IMR-90 (cell line): ENCODE data around the gene FAM83C. TPM values are rescaled to one million over a fixed set of nuclear protein-coding genes. Genes with fewer than 3 reads are reported as not detected.

ENCODE experiments used
- ATAC-seq: fragments of 200-7000 bp; cut with Tn5 transposase; 2 replicates; pipeline ENCODE4 v1.9.1; 2020; ENCODE audit warnings: low read depth, mild to moderate bottlenecking, moderate library complexity
- BruUV-seq: library from RNA; stranded (reverse); fragments of 400-500 nt; replicated peaks from 2 replicates; lab custom pipeline; 2021; lab: Mats Ljungman, UMichigan
- CTCF ChIA-PET: fragments of 300-600 bp; formaldehyde crosslinking; extraction: SDS; loops from one replicate; lab custom pipeline; 2021; ENCODE audit warnings: antibody characterized with exemption; lab: Yijun Ruan, JAX
- POLR2A ChIA-PET: fragments of 300-600 bp; sonication (Branson Sonifier 250); formaldehyde crosslinking; loops from one replicate; lab custom pipeline; 2022; ENCODE audit warnings: antibody characterized with exemption; ENCODE audit not compliant: unreplicated experiment; lab: Charles Lee
- DNase-seq: peaks from one replicate; pipeline ENCODE4 v3.0.0; 2013
- H2AFZ ChIP-seq: replicated peaks from 2 replicates; pipeline ENCODE3; 2013; ENCODE audit warnings: low read length, mild to moderate bottlenecking; ENCODE audit not compliant: poor library complexity
- H2AK5ac ChIP-seq: 2 replicates; pipeline ENCODE4 v1.6.1; 2013; ENCODE audit warnings: low read depth, low read length, inconsistent platforms
- H2AK9ac ChIP-seq: replicated peaks from 2 replicates; pipeline ENCODE3; 2013; ENCODE audit warnings: mild to moderate bottlenecking, low read depth, low read length, moderate library complexity; ENCODE audit not compliant: poor library complexity
- H2BK120ac ChIP-seq: 2 replicates; pipeline ENCODE4 v1.6.1; 2013; ENCODE audit warnings: low read depth, low read length, inconsistent platforms
- H2BK15ac ChIP-seq: 3 replicates; pipeline ENCODE4 v1.6.1; 2013; ENCODE audit warnings: low read depth, low read length, inconsistent platforms
- H2BK20ac ChIP-seq: 2 replicates; pipeline ENCODE4 v1.6.1; 2013; ENCODE audit warnings: low read depth, mild to moderate bottlenecking, inconsistent platforms, low read length, moderate library complexity
- H2BK5ac ChIP-seq: 2 replicates; pipeline ENCODE4 v1.6.1; 2013; ENCODE audit warnings: mild to moderate bottlenecking, low read depth, low read length, inconsistent platforms; ENCODE audit not compliant: poor library complexity, severe bottlenecking
- H3K14ac ChIP-seq: replicated peaks from 2 replicates; pipeline ENCODE4 v1.6.1; 2013; ENCODE audit warnings: low read depth, low read length, inconsistent platforms
- H3K18ac ChIP-seq: 2 replicates; pipeline ENCODE4 v1.6.1; 2013; ENCODE audit warnings: low read depth, low read length, control low read depth
- H3K23ac ChIP-seq: 2 replicates; pipeline ENCODE4 v1.6.1; 2013; ENCODE audit warnings: low read depth, low read length, inconsistent platforms
- H3K27ac ChIP-seq: 2 replicates; pipeline ENCODE4 v1.5.1; 2013; ENCODE audit warnings: mild to moderate bottlenecking, control low read depth, low read length; ENCODE audit not compliant: insufficient read depth
- H3K27me3 ChIP-seq: 2 replicates; pipeline ENCODE4 v1.6.1; 2013; ENCODE audit warnings: low read length; ENCODE audit not compliant: control insufficient read depth, insufficient read depth
- H3K36me3 ChIP-seq: 2 replicates; pipeline ENCODE4 v1.6.1; 2013; ENCODE audit warnings: low read length, mixed read lengths; ENCODE audit not compliant: control insufficient read depth, insufficient read depth
- H3K4ac ChIP-seq: 2 replicates; pipeline ENCODE4 v1.6.1; 2013; ENCODE audit warnings: low read depth, low read length, inconsistent platforms
- H3K4me1 ChIP-seq: 2 replicates; pipeline ENCODE4 v1.6.1; 2013; ENCODE audit warnings: low read length, mixed read lengths; ENCODE audit not compliant: control insufficient read depth, insufficient read depth
- H3K4me2 ChIP-seq: 2 replicates; pipeline ENCODE4 v1.6.1; 2013; ENCODE audit warnings: low read depth, mild to moderate bottlenecking, control low read depth, low read length, moderate library complexity
- H3K4me3 ChIP-seq: 2 replicates; pipeline ENCODE4 v1.5.1; 2013; ENCODE audit warnings: low read depth, mild to moderate bottlenecking, control low read depth, low read length, moderate library complexity; ENCODE audit not compliant: insufficient read depth
- H3K56ac ChIP-seq: 2 replicates; pipeline ENCODE4 v1.6.1; 2013; ENCODE audit warnings: low read length, inconsistent platforms; ENCODE audit not compliant: insufficient read depth; ENCODE audit errors: extremely low read depth
- H3K79me1 ChIP-seq, 2 experiments: 2 replicates each; pipeline ENCODE4 v1.6.1; 2013; ENCODE audit warnings: low read length in 2 of 2, inconsistent platforms in 1 of 2, low read depth in 1 of 2
- H3K9ac ChIP-seq: 2 replicates; pipeline ENCODE4 v1.6.1; 2013; ENCODE audit warnings: low read depth, low read length, control low read depth
- H3K9me1 ChIP-seq: 2 replicates; pipeline ENCODE4 v1.6.1; 2013; ENCODE audit warnings: low read length, inconsistent platforms; ENCODE audit not compliant: insufficient read depth
- H3K9me3 ChIP-seq: 2 replicates; pipeline ENCODE4 v1.6.1; 2013; ENCODE audit warnings: low read length; ENCODE audit not compliant: control insufficient read depth, insufficient read depth
- H4K20me1 ChIP-seq: 2 replicates; pipeline ENCODE4 v1.6.1; 2013; ENCODE audit warnings: low read length, inconsistent platforms; ENCODE audit not compliant: insufficient read depth
- H4K5ac ChIP-seq: 2 replicates; pipeline ENCODE4 v1.6.1; 2013; ENCODE audit warnings: mild to moderate bottlenecking, low read depth, low read length, control low read depth
- H4K8ac ChIP-seq, 2 experiments: 2 replicates each; pipeline ENCODE4 v1.6.1; 2013; ENCODE audit warnings: low read depth in 2 of 2, low read length in 2 of 2, control low read depth in 1 of 2, inconsistent platforms in 1 of 2
- H4K91ac ChIP-seq: 2 replicates; pipeline ENCODE4 v1.6.1; 2013; ENCODE audit warnings: low read depth, low read length, inconsistent platforms; ENCODE audit not compliant: insufficient read depth
- POLR2A ChIP-seq: IDR thresholded peaks from 2 replicates; pipeline ENCODE4 v1.6.1; 2012; ENCODE audit warnings: mild to moderate bottlenecking, low read depth, low read length
- RCOR1 ChIP-seq: IDR thresholded peaks from 2 replicates; pipeline ENCODE4 v1.6.1; 2012; ENCODE audit warnings: mild to moderate bottlenecking, low read length, improper control_type of control experiment; ENCODE audit not compliant: insufficient replicate concordance
- RFX5 ChIP-seq: IDR thresholded peaks from 2 replicates; pipeline ENCODE4 v1.8.0; 2012; ENCODE audit warnings: low read depth, mild to moderate bottlenecking, low read length, moderate library complexity
- WGBS, 2 experiments: methylation state at CpG; one replicate each; pipeline versions ENCODE4 v1.1.5 to v1.1.7; 2013; ENCODE audit warnings: missing lambda C conversion rate in 2 of 2; ENCODE audit not compliant: insufficient read length in 1 of 2; ENCODE audit errors: extremely low coverage in 2 of 2; 5-methylcytosine and 5-hydroxymethylcytosine counted together
- dilution Hi-C: fragments of 300-500 bp; cut with HindIII; formaldehyde crosslinking; loops from one replicate; pipeline ENCODE4 v1.14.3; 2018; ENCODE audit warnings: low sequenced_read_pairs; ENCODE audit not compliant: unreplicated experiment
- in situ Hi-C: fragments of 300-500 bp; cut with MboI; formaldehyde crosslinking; loops from 3 replicates; pipeline ENCODE4 v1.14.3; 2019; ENCODE audit warnings: low sequenced_read_pairs, inconsistent platforms, mixed read lengths
- intact Hi-C: fragments of 100-400 bp; cut with micrococcal nuclease; formaldehyde crosslinking; loops from 2 replicates; pipeline ENCODE4 v1.10.0; 2022
- polyA plus RNA-seq, 3 experiments: library from polyadenylated mRNA; depleted of rRNA; stranded (reverse); fragments of >200 nt; gene quantifications; 2 replicates each; pipeline ENCODE4 v1.2.3, GENCODE V29; 2012; ENCODE audit warnings: low replicate concordance in 1 of 3
- total RNA-seq: library from RNA; depleted of rRNA; stranded (reverse); fragments of >200 nt; gene quantifications from 2 replicates; pipeline ENCODE4 v1.2.3, GENCODE V29; 2012

Gene FAM83C
- total and polyA plus RNA-seq, 2 of the 4 experiments (the other 2 are of a cell fraction), result 0.02 TPM; not detected in 1

DNA sequence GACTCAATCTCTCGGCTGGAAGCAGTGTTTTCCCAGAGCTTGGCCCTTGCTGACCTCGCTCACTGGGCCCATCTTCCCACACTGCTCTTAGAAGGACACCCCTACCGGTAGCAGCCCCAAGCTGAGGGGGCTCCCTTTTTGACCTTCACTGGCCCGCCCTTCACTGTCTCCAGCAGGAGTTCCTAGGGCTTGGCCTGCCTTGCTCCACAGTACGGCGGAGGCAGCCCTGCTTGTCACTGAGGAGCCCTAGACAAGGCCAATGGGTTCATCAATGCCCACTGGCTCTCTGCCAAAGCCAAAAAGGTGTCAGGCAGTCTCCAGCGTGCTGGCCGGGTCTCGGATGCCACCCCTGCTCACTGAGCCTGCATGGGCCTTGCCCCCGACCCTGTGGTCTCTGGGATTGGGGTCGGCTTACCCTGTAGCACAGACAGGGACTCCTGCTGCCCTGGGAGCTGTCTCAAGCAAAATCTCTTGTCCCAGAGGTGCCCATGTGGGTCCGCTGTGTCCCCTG lies 16.4 kb downstream of the FAM83C start:
- intact Hi-C loops, result loop anchor here (10.0 kb wide), 2 partner anchors 159 to 401 kb away; partner anchors contain the start of genes ACSS2, GDF5 and GGT7
- Histone ChIP-seq H3K27ac (no peak overlapping the region; the same call in 1 of the 2 replicates), H2AK5ac (peak overlapping the region; percentile 37; the same call in 1 of the 2 replicates), H2BK5ac (no peak overlapping the region), H3K56ac (no peak overlapping the region), H2AFZ (peak overlapping the region; percentile 14), H4K5ac (no peak overlapping the region), H2BK20ac (no peak overlapping the region), H3K79me1 (peaks cover 30 to 64% of the 10 kb centered on the region in 2 experiments), H4K8ac (no peak overlapping the region), H3K36me3 (peaks cover 57% of the 10 kb centered on the region), H4K20me1 (no peaks in the 10 kb centered on the region; the same call in none of the 2 replicates), H3K14ac (no peak overlapping the region), H3K4me3 (no peak overlapping the region), H2BK120ac (no peak overlapping the region), H3K4me2 (no peak overlapping the region), H3K4me1 (peaks cover 6% of the 10 kb centered on the region), H4K91ac (no peak overlapping the region), H3K9me1 (peaks cover 6% of the 10 kb centered on the region; the same call in 1 of the 2 replicates), H3K27me3 (no peaks in the 10 kb centered on the region), H3K4ac (no peak overlapping the region), H3K18ac (no peak overlapping the region), H3K23ac (no peak overlapping the region), H2BK15ac (no peak overlapping the region), H2AK9ac (peak overlapping the region; percentile 50), H3K9me3 (no peaks in the 10 kb centered on the region), H3K9ac (no peak overlapping the region)
- ATAC-seq (no peak), DNase-seq (no peak)
- in situ Hi-C loops, result no loop called here
- WGBS, 2 experiments, result 94% methylated on average over 7 of the region's 12 CpGs; no CpG with 5 or more reads in 1 of the 2 experiments
- BruUV-seq, result no TSS peak
- CTCF ChIA-PET, result no interaction called here
- dilution Hi-C loops, result no loop called here
- POLR2A ChIA-PET, result interaction anchor here (1.1 kb wide), 1 partner anchor 9 kb away, joined by 5 read pairs; the partner anchor contains the start of gene EIF6
- TF ChIP-seq POLR2A (peak; percentile 25; the same call in 1 of the 2 replicates), RFX5 (no peak), RCOR1 (no peak)
